Body of pancreas (tissue), 4 donors: ENCODE results near the gene LYRM7.
"Not testable (repeated sequence)": the region's sequence is repeated elsewhere in the genome, so short reads cannot be mapped to it uniquely, and the experiment has no call there.

Experiments used
- POLR2A ChIP-seq, 3 donors: fragments of 450-650 bp; IDR thresholded peaks; one replicate each; pipeline ENCODE4 v1.6.1; 2016; ENCODE audit warnings: antibody characterized with exemption in 3 of 3, mild to moderate bottlenecking in 2 of 3
- TF ChIP-seq, protein P1 (sequence below), 7 experiments: fragments of 450-650 bp in 4 of 7; fragments of 200-600 bp in 3 of 7; sonication (generic) in 3 of 7; IDR thresholded peaks; one replicate each; pipeline ENCODE4 v1.5.1; 2016 to 2019; ENCODE audit warnings: antibody characterized with exemption in 7 of 7

DNA sequence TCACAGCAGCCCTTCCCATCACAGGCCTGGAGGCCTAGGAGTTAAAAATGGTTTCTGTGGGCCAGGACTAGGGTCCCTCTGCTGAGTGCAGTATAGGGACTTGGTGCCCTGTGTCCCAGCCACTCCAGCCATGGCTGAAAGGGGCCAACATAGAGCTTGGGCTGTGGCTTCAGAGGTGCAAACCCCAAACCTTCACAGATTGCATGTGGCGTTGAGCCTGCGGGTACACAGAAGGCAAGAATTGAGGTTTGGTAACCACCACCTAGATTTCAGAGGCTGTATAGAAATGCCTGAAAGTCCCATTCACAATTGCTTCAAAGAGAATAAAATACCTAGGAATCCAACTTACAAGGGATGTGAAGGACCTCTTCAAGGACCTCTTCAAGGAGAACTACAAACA, 43.5 kb upstream of the LYRM7 start:
- TF ChIP-seq, protein P1, sequence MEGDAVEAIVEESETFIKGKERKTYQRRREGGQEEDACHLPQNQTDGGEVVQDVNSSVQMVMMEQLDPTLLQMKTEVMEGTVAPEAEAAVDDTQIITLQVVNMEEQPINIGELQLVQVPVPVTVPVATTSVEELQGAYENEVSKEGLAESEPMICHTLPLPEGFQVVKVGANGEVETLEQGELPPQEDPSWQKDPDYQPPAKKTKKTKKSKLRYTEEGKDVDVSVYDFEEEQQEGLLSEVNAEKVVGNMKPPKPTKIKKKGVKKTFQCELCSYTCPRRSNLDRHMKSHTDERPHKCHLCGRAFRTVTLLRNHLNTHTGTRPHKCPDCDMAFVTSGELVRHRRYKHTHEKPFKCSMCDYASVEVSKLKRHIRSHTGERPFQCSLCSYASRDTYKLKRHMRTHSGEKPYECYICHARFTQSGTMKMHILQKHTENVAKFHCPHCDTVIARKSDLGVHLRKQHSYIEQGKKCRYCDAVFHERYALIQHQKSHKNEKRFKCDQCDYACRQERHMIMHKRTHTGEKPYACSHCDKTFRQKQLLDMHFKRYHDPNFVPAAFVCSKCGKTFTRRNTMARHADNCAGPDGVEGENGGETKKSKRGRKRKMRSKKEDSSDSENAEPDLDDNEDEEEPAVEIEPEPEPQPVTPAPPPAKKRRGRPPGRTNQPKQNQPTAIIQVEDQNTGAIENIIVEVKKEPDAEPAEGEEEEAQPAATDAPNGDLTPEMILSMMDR (IDR thresholded peaks at IDR 0.05): not testable (repeated sequence)
- not testable (repeated sequence) for TF ChIP-seq POLR2A (IDR thresholded peaks at IDR 0.05)
